Cardiac muscle cell (in vitro differentiated cells and primary cell): ENCODE measurements around the gene LSM12. TPM values are rescaled to one million over a fixed set of nuclear protein-coding genes. Genes with fewer than 3 reads are reported as not detected.
"Not testable (repeated sequence)": the region's sequence is repeated elsewhere in the genome, so short reads cannot be mapped to it uniquely, and the experiment has no call there.

Experiments
- DNase-seq, 2 donors: peaks; one replicate each; pipeline versions ENCODE4 v3.0.0 to v3.0.0-alpha.2; 2010 to 2017; ENCODE audit warnings: low read depth in 1 of 2, low spot score in 1 of 2
- H3K27ac ChIP-seq: fragments of 200-600 bp; sonication (generic); 2 replicates; pipeline ENCODE4 v1.5.1; 2016
- H3K27me3 ChIP-seq: fragments of 200-600 bp; sonication (generic); 2 replicates; pipeline ENCODE4 v1.6.0; 2016; ENCODE audit warnings: control low read depth
- H3K36me3 ChIP-seq: fragments of 200-600 bp; sonication (generic); 2 replicates; pipeline ENCODE4 v1.5.1; 2016; ENCODE audit warnings: control low read depth
- H3K4me1 ChIP-seq: fragments of 200-600 bp; sonication (generic); 2 replicates; pipeline ENCODE4 v1.8.1; 2017; ENCODE audit warnings: low read depth, mild to moderate bottlenecking, mixed run types
- H3K4me3 ChIP-seq: fragments of 200-600 bp; sonication (generic); 2 replicates; pipeline ENCODE4 v1.5.1; 2016; ENCODE audit warnings: mild to moderate bottlenecking
- H3K9me3 ChIP-seq: fragments of 200-600 bp; sonication (generic); 2 replicates; pipeline ENCODE4 v1.5.1; 2017; ENCODE audit warnings: low read depth, mild to moderate bottlenecking, control low read depth
- polyA plus RNA-seq: library from polyadenylated mRNA; unstranded; fragments of >200 nt; fragmentation: Nextera tagmentation; extraction: Ambion mirVana; gene quantifications from 2 replicates; pipeline ENCODE4 v1.2.1, GENCODE V29; 2016
- total RNA-seq: library from RNA; depleted of rRNA; stranded (reverse); fragments of >200 nt; gene quantifications from 2 replicates; pipeline ENCODE4 v1.2.3, GENCODE V29; 2016
- TF ChIP-seq, protein P1 (sequence below): IDR thresholded peaks from 2 replicates; pipeline ENCODE4 v1.5.1; 2012; ENCODE audit warnings: low read depth, mild to moderate bottlenecking, low read length

Gene LSM12
- total and polyA plus RNA-seq, 2 experiments from 2014 or later, result 31.0 to 46.5 TPM

DNA sequence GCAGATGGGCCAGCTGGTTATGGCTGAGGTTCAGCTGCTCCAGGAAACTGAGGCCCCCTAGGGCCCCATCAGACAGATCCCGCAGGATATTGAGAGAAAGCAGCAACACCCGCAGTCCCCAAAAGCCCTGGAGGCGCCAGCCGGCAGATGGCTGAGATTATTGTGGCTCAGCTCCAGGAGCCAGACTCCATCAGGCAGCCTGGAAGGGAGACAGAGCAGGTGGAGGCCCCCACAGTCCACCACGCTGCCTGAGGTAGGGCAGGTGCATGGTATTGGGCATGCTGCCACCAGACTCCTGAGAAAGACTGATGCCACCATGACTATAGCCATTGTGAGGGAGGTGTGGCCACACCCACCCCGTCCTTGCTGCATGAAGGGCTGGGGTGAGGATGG, 42.2 kb downstream of the LSM12 start:
- Histone ChIP-seq H3K4me1 (no peaks in the 10 kb centered on the region), H3K36me3 (peaks cover 14% of the 10 kb centered on the region), H3K27ac (no peak overlapping the region), H3K4me3 (no peak overlapping the region), H3K27me3 (no peaks in the 10 kb centered on the region), H3K9me3 (no peaks in the 10 kb centered on the region)
- TF ChIP-seq, protein P1, sequence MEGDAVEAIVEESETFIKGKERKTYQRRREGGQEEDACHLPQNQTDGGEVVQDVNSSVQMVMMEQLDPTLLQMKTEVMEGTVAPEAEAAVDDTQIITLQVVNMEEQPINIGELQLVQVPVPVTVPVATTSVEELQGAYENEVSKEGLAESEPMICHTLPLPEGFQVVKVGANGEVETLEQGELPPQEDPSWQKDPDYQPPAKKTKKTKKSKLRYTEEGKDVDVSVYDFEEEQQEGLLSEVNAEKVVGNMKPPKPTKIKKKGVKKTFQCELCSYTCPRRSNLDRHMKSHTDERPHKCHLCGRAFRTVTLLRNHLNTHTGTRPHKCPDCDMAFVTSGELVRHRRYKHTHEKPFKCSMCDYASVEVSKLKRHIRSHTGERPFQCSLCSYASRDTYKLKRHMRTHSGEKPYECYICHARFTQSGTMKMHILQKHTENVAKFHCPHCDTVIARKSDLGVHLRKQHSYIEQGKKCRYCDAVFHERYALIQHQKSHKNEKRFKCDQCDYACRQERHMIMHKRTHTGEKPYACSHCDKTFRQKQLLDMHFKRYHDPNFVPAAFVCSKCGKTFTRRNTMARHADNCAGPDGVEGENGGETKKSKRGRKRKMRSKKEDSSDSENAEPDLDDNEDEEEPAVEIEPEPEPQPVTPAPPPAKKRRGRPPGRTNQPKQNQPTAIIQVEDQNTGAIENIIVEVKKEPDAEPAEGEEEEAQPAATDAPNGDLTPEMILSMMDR, result no peak
- no peak for DNase-seq

GRCh38 chr17:44023545-44024270, 42.8 kb downstream of the LSM12 start:
- no peak for DNase-seq
- H3K4me1 ChIP-seq, result no peaks in the 10 kb centered on the region
- H3K4me3 ChIP-seq, result no peak overlapping the region
- H3K27me3 ChIP-seq, result no peaks in the 10 kb centered on the region
- H3K9me3 ChIP-seq, result no peaks in the 10 kb centered on the region
- H3K36me3 ChIP-seq, result peaks cover 14% of the 10 kb centered on the region
- TF ChIP-seq, protein P1, result no peak
- H3K27ac ChIP-seq, result peak overlapping the region; percentile 6

GRCh38 chr17:44022246-44022645, 44.2 kb downstream of the LSM12 start:
- Histone ChIP-seq H3K4me3 (no peak overlapping the region), H3K9me3 (no peaks in the 10 kb centered on the region), H3K27ac (no peak overlapping the region), H3K4me1 (no peaks in the 10 kb centered on the region), H3K27me3 (no peaks in the 10 kb centered on the region), H3K36me3 (peaks cover 14% of the 10 kb centered on the region)
- TF ChIP-seq, protein P1, result no peak
- no peak for DNase-seq

DNA sequence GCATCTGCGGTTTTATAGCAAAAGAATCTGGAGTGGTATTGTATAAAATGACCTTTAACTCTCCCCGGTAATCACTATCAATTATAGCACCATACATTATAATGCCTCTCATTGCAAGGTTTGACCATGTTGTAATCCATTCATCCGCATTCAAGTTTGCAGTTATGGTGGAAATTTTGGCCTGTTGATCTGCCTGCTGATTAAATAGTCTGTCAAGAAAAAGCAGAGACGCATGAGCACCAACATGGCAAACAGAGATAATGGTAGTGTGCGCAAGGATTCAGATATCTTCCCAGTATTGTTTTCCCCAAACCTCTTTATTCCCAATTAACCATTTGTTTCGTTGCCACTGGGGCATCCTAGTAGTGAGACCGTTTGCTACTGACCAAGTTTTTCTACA, 45.2 kb downstream of the LSM12 start:
- H3K27me3 ChIP-seq, DNase-seq, H3K9me3 ChIP-seq, H3K4me1 ChIP-seq, H3K27ac ChIP-seq, H3K4me3 ChIP-seq: not testable (repeated sequence)
- peaks cover 14% of the 10 kb centered on the region for H3K36me3 ChIP-seq

DNA sequence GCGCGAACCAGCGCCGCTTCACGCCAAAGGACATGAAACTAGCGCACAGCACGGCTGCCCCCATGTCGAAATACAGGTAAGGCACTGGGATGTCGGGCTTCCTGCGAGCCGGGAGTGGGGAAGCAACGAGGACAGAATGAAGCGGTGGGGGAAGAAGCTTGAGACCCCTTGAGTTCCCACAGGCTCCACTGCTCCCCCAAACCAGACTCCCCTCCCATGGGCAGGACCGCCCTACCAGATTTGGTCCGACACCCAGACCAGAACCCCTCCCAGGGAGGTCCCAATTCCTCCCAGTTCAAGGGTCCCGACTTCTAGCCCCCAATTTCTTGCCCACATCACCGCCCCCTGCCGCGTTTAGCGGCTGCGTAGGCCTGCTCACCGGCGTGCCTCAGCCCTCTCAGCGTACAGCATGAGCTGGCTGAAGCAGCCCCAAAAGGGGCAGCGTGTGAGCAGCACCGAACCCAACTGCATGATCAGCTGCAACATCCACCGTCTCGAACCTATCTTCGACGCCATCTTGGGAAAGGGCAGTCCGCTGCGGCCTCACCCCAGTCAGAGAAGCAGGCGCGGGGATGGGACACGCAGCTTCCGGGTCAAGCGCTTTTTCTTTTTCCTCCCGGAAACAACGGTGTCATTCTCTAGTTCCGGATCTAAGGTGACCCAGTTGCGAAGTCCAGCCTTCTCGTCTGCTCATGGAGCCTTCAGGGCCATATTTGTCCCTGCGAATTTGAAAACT, 51.9 kb downstream of the LSM12 start, which contains the start of gene TMEM101:
TSS of gene TMEM101 (minus strand) at position 527 of the 736 bp plus-strand sequence. CDS start at position 516, 11 bp downstream.
- Histone ChIP-seq H3K27me3 (no peaks in the 10 kb centered on the region), H3K9me3 (no peaks in the 10 kb centered on the region), H3K36me3 (peaks cover 2% of the 10 kb centered on the region), H3K4me3 (peak within 1 kb of the TSS; percentile 76), H3K4me1 (peaks cover 14% of the 10 kb centered on the region), H3K27ac (peak within 1 kb of the TSS; percentile 92)
- TF ChIP-seq, protein P1, result no peak
- peak; percentile 93 to 97 for DNase-seq

DNA sequence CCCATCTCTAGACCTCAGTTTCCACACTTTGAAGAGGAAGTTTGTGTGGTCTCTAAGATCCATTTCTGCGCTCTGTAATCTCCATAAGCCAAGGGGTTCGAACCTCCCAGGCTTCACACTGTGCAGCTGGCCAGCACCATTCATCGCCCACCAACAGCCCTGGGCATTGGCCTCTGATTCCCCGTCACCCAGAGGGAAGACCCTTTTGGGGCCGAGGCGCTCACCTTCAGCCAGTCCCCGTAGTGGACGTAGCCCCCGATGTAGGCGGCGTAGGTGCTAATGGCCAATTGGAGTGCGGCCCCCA, 52.4 kb downstream of the LSM12 start:
- TF ChIP-seq, protein P1, result no peak
- H3K27me3 ChIP-seq, result no peaks in the 10 kb centered on the region
- H3K4me1 ChIP-seq, result peaks cover 14% of the 10 kb centered on the region
- peak overlapping the region; percentile 76 for H3K4me3 ChIP-seq
- peak in 1 of 2 donors; percentile 65 for DNase-seq
- H3K9me3 ChIP-seq, result no peaks in the 10 kb centered on the region
- H3K36me3 ChIP-seq, result no peaks in the 10 kb centered on the region
- peak overlapping the region; percentile 92 for H3K27ac ChIP-seq
